Measurements from ENCODE around the gene PLSCR1. TPM values are rescaled to one million over a fixed set of nuclear protein-coding genes. Genes with fewer than 3 reads are reported as not detected.

PLSCR1 gene
- total RNA-seq, 1 experiment from 2014 or later: 48.9 TPM

GRCh38 chr3:146471012-146471411, 73.4 kb downstream of the PLSCR1 start:
- Histone ChIP-seq H3K27ac (ENCODE audit: insufficient read length, low read depth, low read length) (no peak overlapping the region), H3K9me3 (ENCODE audit: control insufficient read depth, low read depth, low read length) (no peaks in the 10 kb centered on the region), H2BK15ac (ENCODE audit: low read depth, low read length) (no peak overlapping the region), H3K23ac (ENCODE audit: insufficient read length, low read depth, low read length) (no peak overlapping the region), H3K4ac (ENCODE audit: low read depth, low read length) (no peak overlapping the region), H4K20me1 (ENCODE audit: control insufficient read depth, insufficient read depth, insufficient read length) (no peaks in the 10 kb centered on the region), H4K5ac (ENCODE audit: insufficient read length, low read depth, low read length) (no peak overlapping the region), H3K27me3 (ENCODE audit: insufficient read depth, low read length) (no peaks in the 10 kb centered on the region), H3T11ph (ENCODE audit: low read length) (no peak overlapping the region), H3K79me1 (ENCODE audit: insufficient read depth, low read depth, low read length, poor library complexity, severe bottlenecking) (no peaks in the 10 kb centered on the region), H3K9ac (ENCODE audit: extremely low read depth, insufficient read length, low read length) (no peak overlapping the region), H2BK12ac (ENCODE audit: insufficient read length, low read depth, low read length) (no peak overlapping the region), H3K14ac (ENCODE audit: insufficient read depth, low read length) (no peak overlapping the region), H3K4me2 (ENCODE audit: insufficient read depth, insufficient read length, low read length) (no peak overlapping the region), H3K23me2 (ENCODE audit: insufficient read length, low read depth, low read length, poor library complexity, severe bottlenecking) (no peaks in the 10 kb centered on the region), H3K18ac (ENCODE audit: insufficient read length, low read depth, low read length) (no peak overlapping the region), H3K4me1 (ENCODE audit: insufficient read depth, low read length) (no peaks in the 10 kb centered on the region), H3K56ac (ENCODE audit: insufficient read length, low read depth, low read length) (no peak overlapping the region), H3K79me2 (ENCODE audit: insufficient read depth, low read length) (no peaks in the 10 kb centered on the region), H2BK120ac (ENCODE audit: low read depth, low read length, poor library complexity, severe bottlenecking) (no peak overlapping the region), H2BK20ac (ENCODE audit: low read depth, low read length, poor library complexity, severe bottlenecking) (no peak overlapping the region), H4K91ac (ENCODE audit: insufficient read length, low read depth, low read length) (no peak overlapping the region), H2AK5ac (ENCODE audit: insufficient read length, low read length) (no peak overlapping the region), H2BK5ac (ENCODE audit: insufficient read length, low read length) (no peak overlapping the region), H2AFZ (ENCODE audit: low read length) (no peak overlapping the region), H4K8ac (replicated peaks; ENCODE audit: insufficient read length, low read depth, low read length) (no peak overlapping the region)
- H3K4me3 Mint-ChIP-seq: no peak overlapping the region
- no peak for DNase-seq
- H3K36me3 Mint-ChIP-seq (ENCODE audit: insufficient read depth in 1 of 3, low read depth in 3 of 3): no peaks in the 10 kb centered on the region
- H3K4me1 Mint-ChIP-seq: peaks cover 3 to 5% of the 10 kb centered on the region in 2 experiments; a peak in 3 of 4 replicates
- H3K27ac Mint-ChIP-seq: no peak overlapping the region
- WGBS (ENCODE audit: extremely low coverage, insufficient read length, low lambda C conversion rate): no CpG with 5 or more reads among the region's 1 CpG
- no peaks in the 10 kb centered on the region for H3K27me3 Mint-ChIP-seq (ENCODE audit: low read depth)
- H3K9me3 Mint-ChIP-seq: no peaks in the 10 kb centered on the region
- no peak for TF ChIP-seq CTCF (conservative IDR thresholded peaks at IDR 0.05)

All from H9 (cell line).